ENCODE results near the gene GNG8.

DNA sequence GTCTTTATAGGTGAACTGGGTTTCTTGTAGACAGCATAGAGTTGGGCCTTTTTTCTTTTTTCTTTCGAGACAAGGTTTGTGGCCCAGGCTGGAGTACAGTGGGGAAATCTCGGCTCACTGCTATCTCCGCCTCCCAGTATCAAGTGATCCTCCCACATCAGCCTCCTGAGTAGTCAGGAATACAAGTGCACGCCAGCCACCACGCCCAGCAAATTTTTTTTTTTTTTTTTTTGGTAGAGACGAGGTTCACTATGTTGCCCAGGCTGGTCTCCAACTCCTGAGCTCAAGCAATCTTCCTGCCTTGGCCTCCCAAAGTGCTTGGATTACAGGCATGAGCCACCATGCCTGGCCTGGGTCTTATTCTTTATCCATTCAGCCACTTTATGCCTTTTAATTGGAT lies 40.0 kb downstream of the GNG8 start:
- TF ChIP-seq POLR2A (IDR thresholded peaks at IDR 0.05) (no peak), CTCF (IDR thresholded peaks at IDR 0.05) (no peak)
